K562 (cell line): Measurements from ENCODE around the gene EMC10. TPM values are rescaled to one million over a fixed set of nuclear protein-coding genes. Genes with fewer than 3 reads are reported as not detected.

Source experiments
- ATAC-seq: fragments of 200-7000 bp; cut with Tn5 transposase; 3 replicates; pipeline ENCODE4 v1.9.1; 2020; ENCODE audit warnings: moderate library complexity
- BruUV-seq: library from RNA; stranded (reverse); fragments of 400-500 nt; replicated peaks from 2 replicates; lab custom pipeline; 2021; lab: Mats Ljungman, UMichigan
- CTCF ChIA-PET: fragments of 300-600 bp; formaldehyde crosslinking; extraction: SDS; loops from one replicate; lab custom pipeline; 2021; ENCODE audit warnings: low intra/inter-chr PET ratio; lab: Yijun Ruan, JAX
- POLR2A ChIA-PET: fragments of 300-600, 350-650 bp; sonication (Branson Sonifier 250); formaldehyde crosslinking; extraction: SDS; loops from one replicate; lab custom pipeline; 2021; ENCODE audit warnings: antibody characterized with exemption, inconsistent platforms; lab: Yijun Ruan, JAX
- DNase-seq, 4 experiments: peaks; one replicate each; pipeline versions ENCODE4 v3.0.0 to v3.0.0-alpha.2; 2011 to 2018; ENCODE audit warnings: low spot score in 3 of 4, mixed read lengths in 3 of 4; ENCODE audit errors: extremely low read depth in 1 of 4
- FAIRE-seq: peaks from 2 replicates; lab custom pipeline; 2011; peaks lifted over from hg19 to GRCh38; lab: Jason Lieb, UNC
- H2AFZ ChIP-seq: 2 replicates; pipeline ENCODE4 v1.6.0; 2011; ENCODE audit warnings: low read depth, low read length, control low read depth, inconsistent platforms
- H3K27ac ChIP-seq: fragments of 200-600 bp; 3 replicates; pipeline ENCODE4 v1.8.0; 2011; ENCODE audit warnings: low read depth, mild to moderate bottlenecking, control low read depth, inconsistent platforms, low read length, moderate library complexity, mixed read lengths; ENCODE audit errors: extremely low read depth
- H3K27me3 ChIP-seq, 2 experiments: fragments of 300-600 bp in 1 of 2; 2 replicates in 1 of 2; 3 replicates in 1 of 2; pipeline versions ENCODE4 v1.6.0 to v1.8.0; 2011; ENCODE audit warnings: inconsistent platforms in 2 of 2, low read length in 2 of 2, mild to moderate bottlenecking in 1 of 2, mixed read lengths in 1 of 2, moderate library complexity in 1 of 2; ENCODE audit not compliant: control insufficient read depth in 2 of 2, insufficient read depth in 2 of 2
- H3K36me3 ChIP-seq: fragments of 300-600 bp; 3 replicates; pipeline ENCODE4 v1.8.0; 2011; ENCODE audit warnings: mild to moderate bottlenecking, low read length, inconsistent platforms; ENCODE audit not compliant: control insufficient read depth, insufficient read depth
- H3K4me1 ChIP-seq, 2 experiments: fragments of 200-600 bp in 1 of 2; replicated peaks in 1 of 2; 2 replicates in 1 of 2; 3 replicates in 1 of 2; pipeline versions ENCODE4 v1.5.1 to v1.8.0; 2011; ENCODE audit warnings: inconsistent platforms in 2 of 2, low read length in 2 of 2, mild to moderate bottlenecking in 1 of 2, mixed read lengths in 1 of 2, moderate library complexity in 1 of 2; ENCODE audit not compliant: control insufficient read depth in 2 of 2, insufficient read depth in 2 of 2
- H3K4me2 ChIP-seq: 2 replicates; pipeline ENCODE4 v1.6.1; 2011; ENCODE audit warnings: low read length, control low read depth, inconsistent platforms, mixed read lengths; ENCODE audit not compliant: insufficient read depth
- H3K4me3 ChIP-seq: fragments of 200-600 bp; sonication (generic), shearing (Covaris generic); 2 replicates; pipeline ENCODE4 v1.5.1; 2016; ENCODE audit warnings: control low read depth, inconsistent platforms
- H3K79me2 ChIP-seq: fragments of 200-600 bp; 3 replicates; pipeline ENCODE4 v1.8.0; 2011; ENCODE audit warnings: low read length, inconsistent platforms; ENCODE audit not compliant: control insufficient read depth, insufficient read depth
- H3K9ac ChIP-seq, 2 experiments: 2 replicates each; pipeline versions ENCODE4 v1.6.0 to v1.6.1; 2011; ENCODE audit warnings: low read depth in 2 of 2, low read length in 2 of 2, control low read depth in 1 of 2, inconsistent platforms in 1 of 2, mild to moderate bottlenecking in 1 of 2, mixed read lengths in 1 of 2; ENCODE audit not compliant: insufficient read depth in 1 of 2
- H3K9me1 ChIP-seq: one replicate; pipeline ENCODE4 v1.6.0; 2011; ENCODE audit warnings: inconsistent platforms, mild to moderate bottlenecking, low read length, moderate library complexity; ENCODE audit not compliant: control insufficient read depth, insufficient read depth
- H3K9me3 ChIP-seq: replicated peaks from 2 replicates; pipeline ENCODE4 v1.5.1; 2011; ENCODE audit warnings: low read depth, low read length, inconsistent platforms; ENCODE audit not compliant: control insufficient read depth, insufficient read depth
- H4K20me1 ChIP-seq: replicated peaks from 2 replicates; pipeline ENCODE4 v1.6.1; 2011; ENCODE audit warnings: low read length, inconsistent platforms, mixed read lengths; ENCODE audit not compliant: control insufficient read depth, insufficient read depth
- ATF1 ChIP-seq, 2 experiments: fragments of 450-650 bp in 1 of 2; IDR thresholded peaks; 2 replicates each; pipeline ENCODE4 v1.6.1; 2016; ENCODE audit warnings: missing compliant biosample characterization in 1 of 2, missing genetic modification characterization in 1 of 2
- BRD4 ChIP-seq: fragments of 200-600 bp; sonication (generic); IDR thresholded peaks from 2 replicates; pipeline ENCODE4 v1.6.1; 2017; ENCODE audit warnings: inconsistent platforms
- CBX5 ChIP-seq: IDR thresholded peaks from 2 replicates; pipeline ENCODE4 v1.6.1; 2014; ENCODE audit warnings: low read depth, borderline replicate concordance
- CREB1 ChIP-seq, 2 experiments: sonication (generic) in 1 of 2; formaldehyde crosslinking in 1 of 2; IDR thresholded peaks; 2 replicates each; pipeline versions ENCODE4 v1.6.1 to v1.8.0; 2012 to 2022; ENCODE audit warnings: inconsistent platforms in 1 of 2, mild to moderate bottlenecking in 1 of 2, missing genetic modification reagents in 1 of 2, moderate library complexity in 1 of 2
- EP400 ChIP-seq: fragments of 450-650 bp; IDR thresholded peaks from 2 replicates; pipeline ENCODE4 v1.6.1; 2017; ENCODE audit warnings: antibody characterized with exemption, mild to moderate bottlenecking, moderate library complexity
- FOXK2 ChIP-seq, 2 experiments: fragments of 450-650 bp; IDR thresholded peaks in 1 of 2; conservative IDR thresholded peaks in 1 of 2; 2 replicates each; pipeline ENCODE4 v1.6.1; 2016; ENCODE audit warnings: low read depth in 2 of 2, mild to moderate bottlenecking in 1 of 2
- GTF3C2 ChIP-seq: IDR thresholded peaks from 3 replicates; pipeline ENCODE4 v1.6.1; 2011; ENCODE audit warnings: borderline replicate concordance, mild to moderate bottlenecking, moderate library complexity; ENCODE audit not compliant: insufficient read length; ENCODE audit errors: extremely low read depth
- IRF2 ChIP-seq: sonication (generic); formaldehyde crosslinking; IDR thresholded peaks from 2 replicates; pipeline ENCODE4 v1.8.1; 2022; ENCODE audit warnings: mild to moderate bottlenecking, missing genetic modification reagents
- MAFF ChIP-seq: IDR thresholded peaks from 2 replicates; pipeline ENCODE4 v1.6.1; 2012; ENCODE audit warnings: low read length, improper control_type of control experiment
- MAFG ChIP-seq: fragments of 450-650 bp; conservative IDR thresholded peaks from 2 replicates; pipeline ENCODE4 v1.6.1; 2016; ENCODE audit warnings: missing genetic modification characterization, missing compliant biosample characterization
- NEUROD1 ChIP-seq: fragments of 150-350 bp; IDR thresholded peaks from 2 replicates; pipeline ENCODE4 v1.6.1; 2014; ENCODE audit warnings: borderline replicate concordance, low read length, low read depth; ENCODE audit not compliant: partially characterized antibody
- ZNF717 ChIP-seq: fragments of 250-450 bp; sonication (Bioruptor Pico); IDR thresholded peaks from 2 replicates; pipeline ENCODE4 v1.5.0; 2021
- WGBS: fragments of 100-300 bp; shearing (Covaris generic); methylation state at CpG from one replicate; pipeline ENCODE4 v1.1.6; 2016; ENCODE audit warnings: low coverage, mixed read lengths; ENCODE audit not compliant: insufficient coverage; ENCODE audit errors: missing lambda C conversion rate; 5-methylcytosine and 5-hydroxymethylcytosine counted together
- in situ Hi-C: fragments of 300-500 bp; cut with MboI; formaldehyde crosslinking; loops from 4 replicates; pipeline ENCODE4 v1.15.0; 2018; ENCODE audit warnings: inconsistent platforms, mixed read lengths
- intact Hi-C: fragments of 100-400 bp; cut with micrococcal nuclease; formaldehyde crosslinking; loops from 2 replicates; pipeline ENCODE4 v1.14.2; 2022
- polyA plus RNA-seq, 8 experiments: library from polyadenylated mRNA; depleted of rRNA in 4 of 8; stranded (reverse) in 5 of 8; unstranded in 3 of 8; fragments of >200 nt; fragmentation: Nextera tagmentation in 2 of 8; fragmentation: Illumina TruSeq in 1 of 8; extraction: Ambion mirVana in 2 of 8; extraction: Trizol in 1 of 8; gene quantifications; 2 replicates each; pipeline versions ENCODE4 v1.2.1 to v1.2.3, GENCODE V29; 2011 to 2014; ENCODE audit warnings: inconsistent platforms in 1 of 8, missing spikeins in 1 of 8
- total RNA-seq, 7 experiments: library from RNA; depleted of rRNA in 6 of 7; stranded (reverse); fragments of >200 nt in 6 of 7; fragmentation: Illumina TruSeq in 2 of 7; extraction: Trizol in 2 of 7; gene quantifications; 2 replicates each; pipeline versions ENCODE4 v1.2.1 to v1.2.3, GENCODE V29; 2011 to 2021; ENCODE audit warnings: low replicate concordance in 1 of 7
- TF ChIP-seq, protein P1 (sequence below): IDR thresholded peaks from 2 replicates; pipeline ENCODE4 v1.6.1; 2011; ENCODE audit warnings: borderline replicate concordance, low read depth, mild to moderate bottlenecking, moderate library complexity, low read length; ENCODE audit not compliant: insufficient read depth, poor library complexity, severe bottlenecking
- TF ChIP-seq, protein P2 (sequence below): fragments of 250-450 bp; sonication (Bioruptor Pico); IDR thresholded peaks from 2 replicates; pipeline ENCODE4 v1.8.0; 2022; ENCODE audit warnings: inconsistent platforms

EMC10 gene
- total and polyA plus RNA-seq, 9 of the 15 experiments (the other 6 are each of a cell fraction or from before 2014, with no cell fraction given): 1.4 to 46.0 (median 13.1) TPM

DNA sequence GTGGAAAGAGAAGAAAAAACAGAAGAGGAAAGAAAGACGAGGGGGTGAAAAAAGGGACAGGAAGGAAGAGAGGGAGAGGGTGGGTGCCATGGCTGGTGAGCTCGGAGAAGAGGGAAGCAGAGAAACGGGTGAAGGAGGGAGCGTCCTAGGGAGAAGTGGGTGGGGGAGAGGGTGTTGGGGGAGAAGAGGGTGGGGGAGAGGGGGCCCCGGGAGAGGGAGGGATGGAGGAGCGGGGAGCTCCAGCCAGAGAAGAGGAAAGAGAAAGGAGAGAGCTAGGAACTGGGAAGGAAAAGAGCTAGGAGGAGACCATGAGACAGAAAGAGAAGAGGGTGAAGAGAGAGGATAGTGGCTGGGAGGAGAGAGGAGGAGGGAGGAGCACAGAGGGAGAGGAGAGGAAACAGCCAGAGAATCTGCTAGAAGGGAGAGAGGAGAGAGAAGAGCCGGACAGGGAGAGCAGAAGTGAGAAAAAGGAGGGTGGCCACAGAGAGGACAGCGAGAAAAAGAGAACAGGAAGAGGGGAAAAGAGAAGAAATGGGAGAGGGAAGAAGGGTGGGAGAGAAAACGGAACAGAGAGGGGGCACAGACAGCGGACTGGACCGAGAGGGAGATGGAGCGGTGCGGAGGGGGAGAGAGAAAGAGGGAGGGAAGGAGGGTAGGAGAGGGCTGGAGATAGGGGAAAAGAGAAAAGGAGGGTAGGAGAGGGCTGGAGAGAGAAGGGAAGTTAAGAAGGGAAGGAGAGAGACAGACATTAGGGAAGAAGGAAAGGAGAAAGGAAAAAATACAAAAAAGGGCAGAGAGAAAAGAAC is 12.3 kb downstream of the EMC10 start:
- TF ChIP-seq BRD4 (no peak), FOXK2 (conservative IDR thresholded peaks at IDR 0.05 in 1 of 2, IDR thresholded peaks at IDR 0.05 in 1 of 2; ENCODE audit: low read depth in 2 of 2) (no peak), MAFG (tag) (no peak), NEUROD1 (no peak), ZNF717 (CRISPR knock-in tag) (no peak), IRF2 (CRISPR knock-in tag) (no peak), EP400 (no peak), ATF1 (CRISPR knock-in tag; IDR thresholded peaks at IDR 0.05) (no peak), ATF1 (tag; IDR thresholded peaks at IDR 0.05) (no peak), MAFF (no peak), GTF3C2 (no peak), CREB1 (IDR thresholded peaks at IDR 0.05) (no peak), CREB1 (CRISPR knock-in tag; IDR thresholded peaks at IDR 0.05) (no peak), CBX5 (no peak)
- TF ChIP-seq, protein P1, sequence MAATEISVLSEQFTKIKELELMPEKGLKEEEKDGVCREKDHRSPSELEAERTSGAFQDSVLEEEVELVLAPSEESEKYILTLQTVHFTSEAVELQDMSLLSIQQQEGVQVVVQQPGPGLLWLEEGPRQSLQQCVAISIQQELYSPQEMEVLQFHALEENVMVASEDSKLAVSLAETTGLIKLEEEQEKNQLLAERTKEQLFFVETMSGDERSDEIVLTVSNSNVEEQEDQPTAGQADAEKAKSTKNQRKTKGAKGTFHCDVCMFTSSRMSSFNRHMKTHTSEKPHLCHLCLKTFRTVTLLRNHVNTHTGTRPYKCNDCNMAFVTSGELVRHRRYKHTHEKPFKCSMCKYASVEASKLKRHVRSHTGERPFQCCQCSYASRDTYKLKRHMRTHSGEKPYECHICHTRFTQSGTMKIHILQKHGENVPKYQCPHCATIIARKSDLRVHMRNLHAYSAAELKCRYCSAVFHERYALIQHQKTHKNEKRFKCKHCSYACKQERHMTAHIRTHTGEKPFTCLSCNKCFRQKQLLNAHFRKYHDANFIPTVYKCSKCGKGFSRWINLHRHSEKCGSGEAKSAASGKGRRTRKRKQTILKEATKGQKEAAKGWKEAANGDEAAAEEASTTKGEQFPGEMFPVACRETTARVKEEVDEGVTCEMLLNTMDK: no peak
- TF ChIP-seq, protein P2, sequence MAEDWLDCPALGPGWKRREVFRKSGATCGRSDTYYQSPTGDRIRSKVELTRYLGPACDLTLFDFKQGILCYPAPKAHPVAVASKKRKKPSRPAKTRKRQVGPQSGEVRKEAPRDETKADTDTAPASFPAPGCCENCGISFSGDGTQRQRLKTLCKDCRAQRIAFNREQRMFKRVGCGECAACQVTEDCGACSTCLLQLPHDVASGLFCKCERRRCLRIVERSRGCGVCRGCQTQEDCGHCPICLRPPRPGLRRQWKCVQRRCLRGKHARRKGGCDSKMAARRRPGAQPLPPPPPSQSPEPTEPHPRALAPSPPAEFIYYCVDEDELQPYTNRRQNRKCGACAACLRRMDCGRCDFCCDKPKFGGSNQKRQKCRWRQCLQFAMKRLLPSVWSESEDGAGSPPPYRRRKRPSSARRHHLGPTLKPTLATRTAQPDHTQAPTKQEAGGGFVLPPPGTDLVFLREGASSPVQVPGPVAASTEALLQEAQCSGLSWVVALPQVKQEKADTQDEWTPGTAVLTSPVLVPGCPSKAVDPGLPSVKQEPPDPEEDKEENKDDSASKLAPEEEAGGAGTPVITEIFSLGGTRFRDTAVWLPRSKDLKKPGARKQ (CRISPR knock-in tag): no peak
- ChIA-PET POLR2A (interaction anchor here (0.5 kb wide), 1 partner anchor 11 kb away, joined by 3 read pairs; no protein-coding TSS in a partner anchor), CTCF (no interaction called here)
- Histone ChIP-seq H4K20me1 (no peaks in the 10 kb centered on the region), H3K9me1 (no peaks in the 10 kb centered on the region), H3K9ac (no peak overlapping the region), H3K79me2 (no peaks in the 10 kb centered on the region), H3K4me2 (no peak overlapping the region), H3K27me3 (peaks cover 0 to 10% of the 10 kb centered on the region in 2 experiments; a peak in 2 of 5 replicates), H3K9me3 (peaks cover 9% of the 10 kb centered on the region), H3K36me3 (peaks cover 1% of the 10 kb centered on the region; the same call in 2 of the 3 replicates), H2AFZ (no peak overlapping the region), H3K27ac (no peak overlapping the region), H3K4me1 (peaks cover 3 to 27% of the 10 kb centered on the region in 2 experiments; a peak in 3 of 5 replicates), H3K4me3 (no peak overlapping the region)
- FAIRE-seq: no peak
- no peak for ATAC-seq
- in situ Hi-C loops: no loop called here
- DNase-seq: no peak
- intact Hi-C loops: no loop called here
- no TSS peak for BruUV-seq
- WGBS: 33% methylated on average over 3 of the region's 13 CpGs
